ENCODE data around the gene ASIC1.

ASIC1 gene

DNA sequence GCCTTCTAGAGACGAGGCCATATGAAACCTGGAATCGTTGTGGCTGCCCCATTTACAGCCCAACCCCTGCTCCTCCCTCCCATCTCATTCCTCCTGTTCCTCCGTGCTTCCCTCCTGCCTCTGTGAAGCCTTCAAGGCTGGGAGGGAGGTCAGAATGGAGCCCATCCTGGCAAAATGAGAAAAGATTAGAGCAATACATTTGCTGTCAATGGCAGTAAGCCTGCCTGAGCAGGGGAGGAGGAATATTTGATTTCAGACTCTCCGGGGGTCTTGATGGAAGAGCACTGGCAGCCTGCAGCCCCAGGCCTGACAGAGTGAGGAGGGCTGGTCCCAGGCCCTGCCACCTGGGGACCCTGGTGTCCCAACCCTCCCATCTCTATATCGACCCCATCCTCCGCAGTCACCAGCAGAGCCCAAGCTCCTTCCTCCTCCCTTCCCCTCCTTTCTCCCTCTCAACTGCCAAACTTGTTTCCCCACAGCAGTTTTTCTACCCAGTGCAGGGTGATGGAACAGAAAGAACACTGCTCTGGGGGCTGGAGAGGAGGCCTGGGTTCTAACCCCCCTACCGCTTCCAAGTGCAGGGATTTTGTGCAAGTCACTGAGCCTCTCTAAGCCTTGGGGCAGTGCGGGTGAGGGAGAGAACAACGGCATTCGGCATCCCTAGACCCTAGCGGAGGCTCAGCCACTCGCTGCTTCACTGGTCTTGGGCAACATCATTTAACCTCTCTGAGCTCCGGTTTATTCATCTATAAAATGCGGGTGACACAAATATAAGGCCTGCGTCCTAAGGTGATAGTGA is 16.1 kb upstream of the ASIC1 start:
- no peak for DNase-seq (ENCODE audit: low read depth in 2 of 2)

DNA sequence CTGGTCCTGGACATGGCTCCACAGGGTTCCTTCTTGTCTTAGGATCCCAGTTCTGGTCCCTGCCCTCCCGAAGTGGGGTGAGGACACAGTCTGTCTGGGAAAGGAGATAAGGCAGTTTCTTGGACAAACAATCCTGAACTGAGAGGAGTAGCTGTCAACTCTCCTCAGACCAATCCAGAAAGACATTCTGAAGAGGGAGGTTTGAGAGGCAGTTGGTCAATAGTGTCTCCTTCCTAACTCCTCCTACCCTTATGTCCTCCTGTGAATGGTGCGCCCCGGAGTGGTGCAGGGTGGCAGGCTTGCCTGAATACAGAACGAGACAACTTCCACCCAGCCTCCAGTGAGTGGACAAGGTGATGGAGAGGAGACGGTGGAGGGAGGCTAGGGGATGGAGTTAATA is 15.4 kb upstream of the ASIC1 start:
- DNase-seq (ENCODE audit: low read depth in 2 of 2), result no peak

DNA sequence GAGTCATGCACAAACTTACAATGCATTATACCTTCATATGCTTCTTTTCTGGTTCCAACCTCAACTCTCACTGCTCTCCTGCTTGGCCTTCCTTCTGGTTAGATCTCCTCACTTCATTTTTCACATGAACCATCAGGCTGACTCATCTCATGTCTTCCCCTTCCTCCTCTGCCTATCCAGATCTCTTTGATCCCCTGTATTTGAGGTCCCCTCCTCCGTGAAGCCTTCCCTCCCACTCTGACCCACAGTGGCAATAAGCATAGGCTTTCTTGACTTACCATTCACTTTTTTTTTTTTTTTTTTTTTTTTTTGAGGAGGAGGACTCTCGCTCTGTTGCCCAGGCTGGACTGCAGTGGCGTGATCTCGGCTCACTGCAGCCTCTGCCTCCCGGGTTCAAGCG is 14.7 kb upstream of the ASIC1 start:
- DNase-seq (ENCODE audit: low read depth in 2 of 2), result no peak

GRCh38 chr12:50043308-50043707 is 14.1 kb upstream of the ASIC1 start:
- DNase-seq (ENCODE audit: low read depth in 2 of 2), result no peak

DNA sequence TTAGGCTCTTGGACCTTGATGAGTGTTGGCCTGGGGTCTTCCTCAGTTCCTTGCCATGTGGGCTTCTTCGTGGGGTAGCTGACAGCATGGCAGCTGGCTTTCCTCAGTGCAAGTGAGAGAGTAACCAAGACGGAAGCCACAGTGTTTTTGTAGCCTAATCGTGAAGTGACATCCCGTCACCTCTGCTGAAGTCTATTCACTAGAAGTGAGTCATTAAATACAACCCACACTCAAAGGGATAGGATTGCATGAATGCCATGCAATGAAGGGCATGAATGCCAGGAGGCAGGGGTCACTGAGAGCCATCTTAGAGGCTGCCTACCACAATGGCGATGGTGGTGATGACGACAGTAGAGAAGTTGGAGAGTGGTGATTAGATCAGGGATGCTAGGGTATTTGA is 13.5 kb upstream of the ASIC1 start:
- DNase-seq (ENCODE audit: low read depth in 2 of 2), result no peak

GRCh38 chr12:50047693-50048250 is 9.6 kb upstream of the ASIC1 start:
- no peak for DNase-seq (ENCODE audit: low read depth in 2 of 2)

DNA sequence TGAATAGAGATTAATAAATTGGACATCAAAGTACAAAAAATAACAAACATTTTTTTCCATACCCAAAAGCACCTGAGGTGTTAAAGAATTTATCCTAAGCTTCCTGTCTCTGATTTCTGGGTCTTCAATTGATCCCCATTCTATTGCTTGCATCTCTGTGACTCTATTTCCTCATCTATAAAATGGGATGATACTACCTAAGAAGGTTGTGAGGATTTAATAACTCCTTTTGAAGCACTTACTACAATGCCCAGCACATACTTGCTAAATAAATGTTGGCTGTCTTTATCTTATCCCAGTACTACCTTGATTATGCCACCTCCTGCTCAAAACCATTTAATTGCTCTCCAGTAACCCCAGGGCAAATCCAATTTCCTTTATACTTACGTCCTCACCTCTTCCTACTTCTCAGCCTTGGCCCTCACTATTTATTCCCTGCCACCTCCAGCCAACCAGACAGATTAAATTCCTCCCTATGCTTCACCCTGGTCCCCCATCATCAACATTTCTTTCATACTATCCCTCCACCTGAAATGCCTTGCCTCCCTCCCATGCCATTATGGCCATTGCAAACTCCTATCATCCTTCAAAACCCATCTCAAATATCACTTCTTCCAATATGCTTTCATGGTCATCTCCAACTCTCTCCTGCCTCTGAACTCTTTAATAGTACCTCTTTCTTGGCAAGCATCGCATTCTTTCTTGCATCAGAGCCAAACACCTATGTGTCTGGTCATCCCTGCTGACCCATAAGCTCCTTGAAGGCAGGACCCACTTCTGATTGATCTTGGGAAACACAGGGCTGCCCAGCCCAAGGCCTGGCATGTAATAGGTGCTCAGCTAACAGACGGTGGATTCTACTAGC is 7.9 kb upstream of the ASIC1 start:
- no peak for DNase-seq (ENCODE audit: low read depth in 2 of 2)

GRCh38 chr12:50050119-50050385 is 7.3 kb upstream of the ASIC1 start:
- no peak for DNase-seq (ENCODE audit: low read depth in 2 of 2)

- DNase-seq (ENCODE audit: low read depth in 2 of 2), result no peak
Measured at GRCh38 chr12:50050410-50051098, 6.8 kb upstream of the ASIC1 start.

- DNase-seq (ENCODE audit: low read depth in 2 of 2), result no peak
Measured at GRCh38 chr12:50051101-50051806, 6.1 kb upstream of the ASIC1 start.

DNA sequence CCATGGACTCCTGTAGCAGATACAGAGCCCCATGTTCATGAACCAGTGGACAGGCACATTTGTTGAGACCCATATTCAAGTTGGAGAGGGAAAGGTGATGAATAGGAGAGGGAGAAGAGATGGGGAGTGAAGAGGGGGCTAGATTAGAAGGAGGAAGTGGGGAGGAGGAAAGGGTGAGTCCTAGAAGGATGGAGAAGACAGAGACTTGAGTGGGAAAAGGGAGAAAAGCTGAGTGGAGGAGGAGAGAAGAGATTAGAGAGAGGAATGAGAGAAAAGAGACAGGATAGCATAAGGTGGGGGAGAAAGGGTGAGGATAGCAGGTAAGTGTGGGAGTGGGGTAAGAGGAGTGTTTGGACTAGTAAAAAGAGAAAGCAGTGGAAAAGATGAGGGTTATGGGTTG is 4.9 kb upstream of the ASIC1 start:
- no peak for DNase-seq (ENCODE audit: low read depth in 2 of 2)

DNA sequence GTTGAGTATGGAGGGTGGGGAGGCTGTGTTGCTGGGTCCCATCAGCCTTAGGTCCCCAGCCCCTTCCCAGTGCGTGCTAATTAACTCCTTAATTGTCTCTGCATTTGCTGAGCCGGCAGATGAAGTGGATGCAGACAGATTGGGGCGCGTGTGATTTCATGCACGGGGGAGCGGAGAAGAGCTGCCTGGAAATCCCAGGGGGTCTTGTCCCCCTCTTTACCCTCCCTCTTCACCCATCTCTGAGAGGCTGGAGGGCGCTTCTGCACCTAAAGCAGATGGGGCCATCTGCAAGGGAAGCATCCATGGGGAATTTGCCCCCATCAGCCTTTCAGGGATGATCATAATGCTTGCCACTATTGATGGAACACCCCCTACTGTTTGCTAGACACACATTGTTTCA is 4.4 kb upstream of the ASIC1 start:
- no peak for DNase-seq (ENCODE audit: low read depth in 2 of 2)

DNA sequence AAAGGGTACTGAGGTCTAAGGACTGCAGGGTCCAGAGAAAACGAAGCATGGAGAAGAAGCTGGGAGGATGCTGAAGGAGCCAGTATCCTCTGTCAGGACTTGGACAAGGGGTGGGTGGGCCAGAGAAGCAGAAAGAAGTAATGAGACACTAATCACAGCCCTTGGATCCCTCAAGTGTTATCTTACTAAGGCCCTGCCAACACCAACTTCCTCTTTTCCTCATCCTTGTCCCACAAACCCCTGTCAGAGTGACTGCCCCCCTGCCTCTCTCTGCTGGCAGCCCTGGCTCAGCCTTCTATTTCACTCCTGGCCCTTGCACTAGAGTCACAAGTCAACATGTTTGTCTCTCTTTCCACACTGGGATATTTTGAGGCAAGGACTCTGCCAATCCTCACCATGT is 3.8 kb upstream of the ASIC1 start:
- no peak for DNase-seq (ENCODE audit: low read depth in 2 of 2)

GRCh38 chr12:50055831-50056638 is 1.4 kb upstream of the ASIC1 start:
- DNase-seq (ENCODE audit: low read depth in 2 of 2), result peak; percentile 45 to 53

DNA sequence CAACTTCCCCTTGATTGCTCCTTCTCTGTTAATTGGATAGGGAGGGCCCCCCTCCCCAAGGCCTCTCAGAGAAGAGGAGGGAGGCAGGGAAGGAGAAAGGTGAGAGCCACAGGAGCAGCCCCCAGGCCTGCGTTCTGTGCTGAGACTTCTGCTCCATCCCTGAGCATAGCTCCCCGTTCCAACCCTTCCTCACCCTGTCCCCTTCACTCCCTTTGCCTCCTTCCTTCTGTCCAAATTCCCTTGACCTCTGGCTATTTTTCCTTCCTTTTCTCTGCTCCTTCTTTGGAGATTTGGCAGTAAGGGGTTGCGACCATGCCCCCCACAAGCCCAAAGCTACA is 788 bp upstream of the ASIC1 start:
- no peak for DNase-seq (ENCODE audit: low read depth in 2 of 2)

- DNase-seq (ENCODE audit: low read depth in 2 of 2), result no peak
Measured at GRCh38 chr12:50057896-50058670, 687 bp downstream of the ASIC1 start.

DNA sequence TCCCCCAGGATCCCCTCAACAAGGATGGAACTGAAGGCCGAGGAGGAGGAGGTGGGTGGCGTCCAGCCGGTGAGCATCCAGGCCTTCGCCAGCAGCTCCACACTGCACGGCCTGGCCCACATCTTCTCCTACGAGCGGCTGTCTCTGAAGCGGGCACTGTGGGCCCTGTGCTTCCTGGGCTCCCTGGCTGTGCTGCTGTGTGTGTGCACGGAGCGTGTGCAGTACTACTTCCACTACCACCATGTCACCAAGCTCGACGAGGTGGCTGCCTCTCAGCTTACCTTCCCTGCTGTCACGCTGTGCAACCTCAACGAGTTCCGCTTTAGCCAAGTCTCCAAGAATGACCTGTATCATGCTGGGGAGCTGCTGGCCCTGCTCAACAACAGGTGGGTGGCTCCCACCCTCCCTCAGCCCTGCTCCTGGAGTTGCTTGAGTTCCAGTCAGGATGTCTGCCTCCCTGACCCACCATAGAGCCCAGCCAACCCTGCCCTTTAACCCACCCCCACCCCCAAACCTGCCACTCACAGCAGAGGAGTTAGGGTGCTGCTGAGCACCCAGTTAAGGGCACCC is 1.4 kb downstream of the ASIC1 start:
- DNase-seq (ENCODE audit: low read depth in 2 of 2), result no peak

DNA sequence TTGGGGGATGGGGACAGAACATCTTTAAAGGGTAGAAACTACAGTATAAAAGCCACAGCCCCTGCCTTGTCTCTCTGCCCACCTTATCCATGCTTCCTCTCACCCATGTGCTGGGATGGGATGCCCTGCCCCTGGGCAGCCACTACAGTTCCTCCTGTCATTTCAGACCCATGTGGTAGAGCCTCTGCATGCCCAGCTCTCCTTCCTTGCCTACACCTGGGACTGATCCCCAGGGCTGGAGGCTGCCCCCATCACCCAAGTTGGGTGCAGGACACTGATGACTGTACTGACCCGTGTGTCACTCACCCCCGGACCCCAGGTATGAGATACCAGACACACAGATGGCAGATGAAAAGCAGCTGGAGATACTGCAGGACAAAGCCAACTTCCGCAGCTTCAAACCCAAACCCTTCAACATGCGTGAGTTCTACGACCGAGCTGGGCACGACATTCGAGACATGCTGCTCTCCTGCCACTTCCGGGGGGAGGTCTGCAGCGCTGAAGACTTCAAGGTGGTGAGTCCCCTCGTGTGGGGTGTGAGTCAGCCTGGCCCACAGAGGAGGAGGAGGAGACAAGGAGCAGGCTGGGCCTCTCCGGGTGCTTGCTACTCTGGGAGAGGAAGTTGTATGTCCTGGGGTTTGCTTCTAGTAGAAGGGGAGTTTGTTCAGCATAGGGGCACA is 2.2 kb downstream of the ASIC1 start:
- DNase-seq (ENCODE audit: low read depth in 2 of 2), result peak in 1 of 2 donors; percentile 37

GRCh38 chr12:50060120-50060468 is 2.7 kb downstream of the ASIC1 start:
- no peak for DNase-seq (ENCODE audit: low read depth in 2 of 2)

- no peak for DNase-seq (ENCODE audit: low read depth in 2 of 2)
Measured at GRCh38 chr12:50061171-50061570, 3.8 kb downstream of the ASIC1 start.
